AML-193 (cell line): ENCODE results near the gene CLEC1A.
A peak's percentile ranks its signal among the peaks of the same experiment; 100 is the strongest.

Experiments
- DNase-seq, 2 experiments: peaks; one replicate each; lab custom pipeline; 2025; lab: John Stamatoyannopoulos, UW

CLEC1A gene, protein sequence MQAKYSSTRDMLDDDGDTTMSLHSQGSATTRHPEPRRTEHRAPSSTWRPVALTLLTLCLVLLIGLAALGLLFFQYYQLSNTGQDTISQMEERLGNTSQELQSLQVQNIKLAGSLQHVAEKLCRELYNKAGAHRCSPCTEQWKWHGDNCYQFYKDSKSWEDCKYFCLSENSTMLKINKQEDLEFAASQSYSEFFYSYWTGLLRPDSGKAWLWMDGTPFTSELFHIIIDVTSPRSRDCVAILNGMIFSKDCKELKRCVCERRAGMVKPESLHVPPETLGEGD

DNA sequence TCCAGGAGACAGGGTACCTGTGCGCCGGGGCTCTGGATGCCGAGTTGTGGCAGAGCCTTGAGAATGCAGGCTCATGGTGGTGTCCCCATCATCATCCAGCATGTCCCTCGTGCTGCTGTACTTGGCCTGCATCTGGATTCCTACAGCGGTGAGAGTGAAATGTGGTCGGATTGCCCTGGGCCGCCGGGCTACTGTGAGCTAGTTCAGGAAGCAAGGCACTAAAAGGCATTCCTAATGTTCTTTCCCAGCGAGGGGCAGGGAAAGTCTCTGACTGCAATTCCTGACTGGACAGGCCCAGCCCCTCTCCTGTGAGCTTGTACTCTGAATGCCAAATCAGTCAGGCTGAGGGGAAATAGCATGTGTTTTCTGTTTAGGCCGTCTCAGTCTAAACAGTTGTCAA lies at the start of gene CLEC1A:
CLEC1A (minus strand) TSS at position 195 of the 400 bp plus-strand sequence; CDS start at position 132, 63 bp downstream.
- DNase-seq, result no peak

DNA sequence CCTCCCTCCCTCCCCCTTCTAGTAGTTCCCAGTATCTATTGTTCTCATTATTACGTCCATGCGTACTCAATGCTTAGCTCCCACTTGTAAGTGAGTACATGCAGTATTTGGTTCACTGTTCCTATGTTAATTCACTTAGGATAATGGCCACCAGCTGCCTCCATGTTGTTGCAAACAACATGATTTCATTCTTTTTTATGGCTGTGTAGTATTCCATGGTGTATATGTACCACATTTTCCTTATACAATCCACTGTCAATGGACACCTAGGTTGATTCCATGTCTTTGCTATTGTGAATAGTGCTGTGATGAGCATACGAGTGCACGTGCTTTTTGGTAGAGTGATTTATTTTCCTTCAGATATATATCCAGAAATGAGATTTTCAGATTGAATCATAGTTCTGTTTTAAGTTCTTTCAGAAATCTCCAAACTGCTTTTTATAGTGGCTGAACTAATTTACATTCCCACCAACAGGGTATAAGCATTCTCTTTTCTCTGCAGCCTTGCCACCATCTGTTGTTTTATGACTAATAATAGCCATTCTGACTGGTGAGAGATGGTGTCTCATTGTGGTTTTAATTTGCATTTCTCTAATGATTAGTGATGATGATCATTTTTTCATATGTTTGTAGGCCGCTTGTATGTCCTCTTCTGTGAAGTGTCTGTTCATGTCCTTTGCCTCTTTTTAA lies 49.1 kb upstream of the CLEC1A start:
- DNase-seq, result no peak

DNA sequence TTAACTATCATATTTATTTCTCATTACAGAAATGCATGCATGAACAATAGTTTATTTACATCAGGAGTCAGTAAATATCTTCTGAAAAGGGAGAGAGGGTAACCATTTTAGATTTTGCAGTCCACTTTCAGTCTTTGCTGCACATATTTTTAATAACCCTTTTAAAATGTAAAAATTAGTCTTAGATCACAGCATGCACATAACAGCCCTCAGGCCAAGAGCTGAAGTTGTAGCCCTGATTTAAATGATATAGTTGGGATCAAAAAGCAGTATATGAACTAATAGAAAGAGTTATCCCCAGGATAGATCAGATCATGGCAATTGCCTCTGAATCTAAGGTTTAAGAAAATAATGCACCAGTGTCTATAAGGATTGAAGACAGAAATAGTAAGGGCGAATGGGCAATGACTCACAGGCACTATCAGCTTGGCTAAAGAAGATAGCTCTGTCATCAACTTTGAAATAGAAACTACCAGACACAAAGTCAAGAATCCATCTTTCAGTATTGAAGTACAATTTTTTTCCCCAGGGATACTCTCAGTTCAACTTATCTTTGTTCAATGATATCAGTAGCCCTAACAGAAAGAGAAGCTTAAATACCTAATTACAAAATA lies 44.3 kb upstream of the CLEC1A start:
- no peak for DNase-seq

DNA sequence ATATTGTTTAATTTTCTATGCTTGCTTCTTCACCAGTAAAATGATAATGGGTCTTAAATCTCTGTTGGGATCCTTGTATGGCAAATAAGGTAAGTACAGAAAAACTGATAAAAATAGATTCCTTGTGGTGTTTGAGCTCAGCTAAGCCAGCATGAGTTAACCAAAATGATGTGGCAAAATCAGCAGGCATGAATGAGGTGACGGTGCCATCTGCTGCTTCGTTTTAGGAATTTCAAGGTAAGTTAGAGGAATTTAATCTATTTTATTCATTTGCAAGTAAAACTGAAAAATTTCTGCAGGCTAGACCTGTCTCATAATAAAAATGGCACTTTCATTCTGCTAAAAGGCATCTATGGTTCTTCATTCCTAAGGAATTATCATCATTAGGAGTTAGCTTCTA lies 41.2 kb upstream of the CLEC1A start:
- DNase-seq, result peak; percentile 79 to 84

DNA sequence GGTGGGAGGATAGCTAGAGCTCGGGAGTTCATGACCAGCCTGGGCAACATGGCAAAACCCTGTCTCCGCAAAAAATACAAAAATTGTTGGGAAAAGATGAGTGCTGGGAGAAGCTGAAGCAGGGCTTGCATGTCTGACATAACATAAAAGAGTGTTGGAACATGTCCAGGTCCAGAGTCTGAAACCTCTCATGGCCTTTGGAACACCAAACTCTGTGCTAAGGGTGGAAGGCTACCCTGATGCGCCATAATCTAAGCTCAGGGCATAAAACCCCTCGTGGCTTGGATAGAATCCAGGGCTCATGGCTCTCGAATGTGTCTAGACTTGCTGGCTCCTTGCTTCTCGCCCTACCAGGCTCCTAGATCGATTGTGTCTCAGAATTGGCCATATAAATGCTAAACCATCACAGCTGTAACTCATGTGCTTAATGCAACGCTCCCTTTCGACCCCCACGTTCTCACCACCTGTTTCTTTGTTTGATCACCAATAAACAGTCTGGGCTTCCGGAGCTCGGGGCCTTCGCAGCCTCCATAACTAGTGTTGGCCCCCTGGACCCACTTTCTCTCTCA lies 37.9 kb upstream of the CLEC1A start:
- DNase-seq, result no peak

DNA sequence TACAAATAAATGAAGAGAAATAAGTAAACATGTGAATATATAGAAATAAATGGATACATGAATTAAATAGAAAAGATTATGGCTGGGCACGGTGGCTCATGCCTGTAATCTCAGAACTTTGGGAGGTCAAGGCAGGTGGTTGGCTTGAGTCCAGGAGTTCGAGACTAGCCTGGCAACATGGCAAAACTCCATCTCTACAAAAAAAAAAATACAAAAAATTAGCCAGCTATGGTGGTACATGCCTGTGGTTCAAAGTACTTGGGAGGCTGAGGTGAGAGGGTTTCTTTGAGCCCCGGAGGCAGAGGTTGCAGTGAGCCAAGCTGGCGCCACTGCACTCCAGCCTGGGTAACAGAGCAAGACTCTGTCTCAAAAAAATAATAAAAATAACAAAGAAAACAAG lies 36.3 kb upstream of the CLEC1A start:
- no peak for DNase-seq

DNA sequence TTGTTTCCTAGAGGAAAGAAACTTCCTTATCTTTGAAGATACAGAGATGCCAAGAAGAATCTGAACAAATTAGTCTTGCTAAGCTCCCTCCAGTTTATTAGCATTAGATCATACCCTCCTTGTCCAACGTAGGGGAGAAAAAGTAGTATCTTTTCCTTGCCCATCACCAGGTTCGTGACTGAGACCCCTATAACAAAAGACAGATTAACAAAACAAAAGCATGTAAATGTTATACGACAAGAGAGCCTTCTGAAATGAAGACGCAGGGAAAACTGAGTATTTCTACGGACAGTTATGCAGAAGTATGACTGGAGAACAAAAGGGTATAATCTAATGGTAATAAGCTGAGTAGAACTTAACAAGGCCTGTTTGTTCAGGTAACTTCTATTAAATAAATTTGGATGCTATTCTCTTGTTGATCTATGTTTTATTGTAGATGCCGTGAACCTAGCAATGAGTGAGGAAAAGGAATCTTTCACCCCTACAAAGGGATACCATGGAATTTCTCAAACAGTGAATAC lies 34.1 kb upstream of the CLEC1A start:
- DNase-seq, result no peak

DNA sequence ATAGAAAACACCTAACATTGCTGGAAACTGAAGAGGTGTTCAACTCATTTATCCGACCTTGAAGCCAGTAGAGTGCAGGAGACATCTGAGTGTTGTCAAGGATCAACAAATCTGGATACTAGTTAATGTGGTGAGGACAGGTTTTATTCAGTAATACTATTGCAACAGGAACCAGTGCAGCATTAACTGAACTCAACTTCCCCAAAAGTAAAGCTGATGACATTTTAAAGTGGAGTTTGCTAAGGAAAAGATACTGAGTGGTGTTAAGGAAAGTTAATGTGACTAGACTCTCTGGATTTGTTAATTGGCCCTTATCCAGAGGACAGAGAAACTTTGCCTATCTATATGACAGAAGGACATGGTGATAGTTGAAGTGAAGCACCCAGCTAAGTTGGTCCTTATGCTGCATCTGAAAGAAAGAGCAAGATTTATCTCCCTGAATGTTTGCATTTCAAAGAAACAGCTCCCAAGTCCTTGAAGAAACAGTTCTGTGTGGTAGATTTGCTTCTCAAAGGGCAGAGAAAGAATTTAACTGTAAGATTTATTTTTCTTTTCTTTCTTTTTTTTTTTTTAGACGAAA lies 32.4 kb upstream of the CLEC1A start:
- DNase-seq, result peak; percentile 78 to 89

DNA sequence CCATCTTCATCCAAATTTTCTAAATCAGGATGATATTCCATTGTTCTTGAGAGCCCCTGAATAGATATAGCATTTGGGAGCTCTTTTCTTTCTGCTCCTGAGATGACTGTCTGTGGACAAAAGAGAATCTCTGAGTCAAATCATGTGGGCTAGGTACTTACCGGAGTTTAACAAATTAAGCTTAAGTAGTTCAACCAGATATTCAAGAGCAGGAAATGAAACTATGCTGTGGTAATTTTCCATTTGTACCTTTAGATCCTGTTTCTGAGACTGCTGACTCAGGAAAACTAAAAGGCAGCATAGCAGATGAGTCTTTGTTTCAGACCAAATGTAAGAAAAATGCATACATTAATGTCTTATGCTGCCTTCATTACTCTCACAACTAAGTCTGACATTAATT lies 31.3 kb upstream of the CLEC1A start, which contains the start of gene CLEC7A:
CLEC7A (minus strand) TSS at position 158 of the 400 bp plus-strand sequence; CDS start at position 41, 117 bp downstream.
- DNase-seq, result peak; percentile 5 to 14

DNA sequence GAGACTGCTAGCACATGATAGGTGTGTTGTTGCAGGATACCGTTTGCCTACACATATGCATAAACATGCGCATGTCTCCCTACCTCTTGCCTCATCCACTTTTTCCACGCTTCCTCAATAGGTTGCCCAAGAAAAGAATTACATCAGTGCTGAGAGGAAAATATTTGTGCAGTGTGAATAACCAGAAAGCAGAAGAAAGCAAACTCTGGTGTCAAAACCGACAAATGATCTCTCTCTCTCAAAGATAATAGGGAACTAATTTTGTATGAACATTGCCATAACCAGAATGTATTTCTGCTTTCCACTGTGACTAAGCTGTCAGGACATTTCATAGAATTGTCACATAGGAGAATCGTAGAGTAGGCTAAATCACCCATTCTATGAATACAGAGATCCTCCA lies 29.9 kb upstream of the CLEC1A start:
- peak; percentile 99 for DNase-seq

DNA sequence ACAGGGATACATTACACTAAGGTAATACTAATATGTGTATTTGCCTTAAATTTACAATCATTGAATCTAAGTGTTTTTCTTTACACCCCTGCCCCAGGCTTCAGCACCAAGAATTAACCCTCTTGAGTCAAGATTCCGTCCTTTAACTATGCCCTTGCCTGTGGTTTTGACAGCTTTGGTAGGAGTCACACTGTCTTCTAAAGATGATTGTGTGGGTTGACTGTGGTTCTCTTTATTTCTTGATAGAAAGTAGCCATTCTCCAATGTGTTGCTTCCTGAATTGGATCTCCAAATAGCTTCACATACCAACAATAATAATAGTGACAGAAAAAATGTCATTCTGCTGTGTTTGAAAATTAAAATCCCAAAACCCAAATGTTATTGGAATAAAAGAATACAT lies 27.6 kb upstream of the CLEC1A start:
- no peak for DNase-seq

DNA sequence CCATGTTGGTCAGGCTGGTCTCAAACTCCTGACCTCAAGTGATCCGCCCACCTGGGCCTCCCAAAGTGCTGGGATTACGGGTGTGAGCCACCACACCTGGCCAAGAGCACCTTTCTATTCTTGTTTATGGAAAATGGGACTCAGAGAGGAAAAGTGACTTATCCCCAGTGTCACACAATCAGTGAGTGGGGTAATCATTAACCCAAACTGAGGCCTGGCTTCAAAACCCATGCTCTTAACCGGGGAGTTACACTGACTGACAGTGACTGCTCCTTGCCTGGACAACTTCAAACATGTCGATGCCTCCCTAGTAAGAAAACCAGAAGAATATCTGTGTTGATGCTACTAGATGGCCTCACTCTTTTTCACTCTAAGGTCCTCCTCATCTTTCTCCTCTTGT lies 23.9 kb upstream of the CLEC1A start:
- no peak for DNase-seq

DNA sequence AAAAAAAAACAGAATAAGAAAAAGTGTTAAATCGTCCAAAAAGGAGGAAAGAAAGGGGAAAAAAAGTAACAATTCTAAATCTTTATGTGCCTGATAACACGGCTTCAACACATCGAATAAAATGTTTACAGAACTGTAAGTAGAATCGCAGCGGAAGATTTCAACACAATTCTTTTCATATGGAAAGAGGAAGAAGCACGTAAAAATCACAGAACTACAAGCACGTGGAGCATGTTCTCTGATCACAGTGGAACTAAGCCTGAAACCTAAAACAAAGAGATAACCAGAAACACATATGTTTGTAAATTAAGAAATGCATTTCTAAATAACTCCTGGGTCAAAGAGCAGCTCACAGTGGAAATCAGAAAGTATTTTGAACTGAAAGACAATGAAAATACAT lies 22.5 kb upstream of the CLEC1A start:
- peak; percentile 75 to 88 for DNase-seq

DNA sequence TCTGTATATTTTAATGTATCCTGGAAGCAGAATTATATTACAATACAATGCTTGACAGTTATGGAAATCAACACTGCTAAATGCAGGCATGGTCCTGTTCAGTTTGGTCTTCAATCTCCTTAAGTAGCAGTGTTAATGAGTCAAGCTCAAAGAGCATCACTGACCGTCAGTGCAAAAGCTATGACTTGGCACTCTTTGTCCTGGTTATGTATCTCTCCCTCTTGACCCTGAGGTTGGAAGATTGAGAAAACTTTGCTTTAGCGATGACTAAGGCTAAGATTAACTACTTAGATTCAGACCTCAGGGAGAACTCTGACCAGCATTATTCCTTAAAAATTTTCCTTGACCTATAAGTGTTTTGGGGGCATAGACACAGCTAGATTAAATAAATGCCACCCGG lies 20.3 kb upstream of the CLEC1A start:
- no peak for DNase-seq

DNA sequence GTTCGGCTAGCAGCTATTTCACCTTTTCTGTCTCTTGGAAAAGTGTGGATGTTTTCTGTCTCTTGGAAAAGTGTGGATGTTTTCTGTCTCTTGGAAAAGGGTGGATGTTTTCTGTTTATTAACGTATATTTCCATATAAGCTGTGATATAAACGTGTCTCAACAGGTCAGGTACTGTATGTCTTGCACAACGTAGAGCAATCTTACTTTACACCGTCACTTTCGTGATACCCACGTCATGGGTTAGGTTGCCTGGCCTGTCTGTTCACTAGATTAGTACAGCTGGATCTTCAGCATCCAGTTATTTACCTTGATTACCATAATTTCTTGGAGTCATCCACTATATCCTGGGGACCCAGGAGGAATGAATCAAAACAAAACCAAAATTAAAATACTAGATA lies 17.1 kb upstream of the CLEC1A start:
- no peak for DNase-seq

DNA sequence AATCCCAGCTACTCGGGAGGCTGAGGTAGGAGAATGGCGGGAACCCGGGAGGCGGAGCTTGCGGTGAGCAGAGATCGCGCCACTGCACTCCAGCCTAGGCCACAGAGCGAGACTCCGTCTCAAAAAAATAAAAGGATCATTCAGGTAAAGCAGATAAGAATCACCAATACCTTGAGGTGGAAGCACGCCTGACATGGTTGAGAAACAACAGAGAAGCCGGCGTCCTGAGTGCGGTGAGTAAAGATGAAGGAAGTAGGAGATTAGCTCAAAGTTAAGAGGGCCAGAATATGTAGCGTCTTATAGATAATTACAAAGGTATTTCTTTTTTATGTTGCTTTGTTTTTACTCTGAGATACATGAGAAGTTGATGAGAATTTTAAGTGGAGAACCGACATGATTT lies 16.5 kb upstream of the CLEC1A start:
- DNase-seq, result no peak

DNA sequence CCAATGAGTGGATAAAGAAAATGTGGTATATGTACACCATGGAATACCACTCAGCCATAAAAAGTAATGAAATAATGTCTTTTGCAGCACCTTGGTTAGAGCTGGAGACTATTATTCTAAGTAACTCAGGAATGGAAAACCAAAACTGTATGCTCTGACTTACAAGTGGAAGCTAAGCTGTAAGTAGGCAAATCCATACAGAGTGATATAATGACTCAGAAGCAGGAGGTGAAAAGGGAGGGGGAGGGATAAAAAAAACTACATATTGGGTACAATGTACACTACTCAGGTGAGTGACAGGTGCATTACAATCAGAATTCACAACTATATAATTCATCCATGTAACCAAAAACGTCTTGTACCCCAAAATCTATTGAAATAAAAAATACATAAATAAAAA lies 15.1 kb upstream of the CLEC1A start:
- DNase-seq, result no peak

DNA sequence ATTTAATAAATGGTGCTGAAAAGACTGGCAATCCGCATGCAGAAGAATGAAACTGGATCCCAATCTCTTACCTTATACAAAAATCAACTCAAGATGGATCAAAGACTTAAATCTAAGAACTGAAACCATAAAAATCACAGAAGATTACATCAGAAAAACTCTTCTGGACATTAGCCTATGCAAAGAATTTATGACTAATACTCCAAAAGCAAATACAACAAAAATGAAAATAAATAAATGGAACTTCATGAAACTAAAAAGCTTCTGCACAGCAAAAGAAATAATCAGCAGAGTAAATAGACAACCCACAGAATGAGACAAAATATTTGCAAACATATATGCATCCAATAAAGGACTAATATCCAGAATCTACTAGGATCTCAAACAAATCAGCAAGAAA lies 14.3 kb upstream of the CLEC1A start:
- DNase-seq, result no peak

DNA sequence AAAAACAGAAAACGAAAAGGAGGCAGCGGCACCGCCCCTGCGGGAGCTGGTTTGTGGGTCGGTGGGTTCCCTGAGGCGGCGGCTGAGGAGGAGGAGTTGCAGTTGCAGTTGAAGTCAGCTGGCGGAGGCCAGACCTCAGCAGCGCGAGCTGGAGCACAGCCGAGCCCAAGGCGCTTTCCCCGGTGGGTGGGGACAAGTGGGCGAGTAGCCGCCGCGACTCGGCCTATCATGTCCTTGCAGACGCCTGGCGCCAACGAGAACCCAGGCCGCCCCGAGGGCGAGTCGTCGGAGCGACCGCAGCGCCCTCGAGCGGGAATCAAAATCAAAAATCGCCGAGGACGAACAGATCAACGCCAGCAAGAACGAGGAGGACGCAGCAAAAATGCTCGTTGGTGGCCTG lies 12.7 kb upstream of the CLEC1A start:
- no peak for DNase-seq

DNA sequence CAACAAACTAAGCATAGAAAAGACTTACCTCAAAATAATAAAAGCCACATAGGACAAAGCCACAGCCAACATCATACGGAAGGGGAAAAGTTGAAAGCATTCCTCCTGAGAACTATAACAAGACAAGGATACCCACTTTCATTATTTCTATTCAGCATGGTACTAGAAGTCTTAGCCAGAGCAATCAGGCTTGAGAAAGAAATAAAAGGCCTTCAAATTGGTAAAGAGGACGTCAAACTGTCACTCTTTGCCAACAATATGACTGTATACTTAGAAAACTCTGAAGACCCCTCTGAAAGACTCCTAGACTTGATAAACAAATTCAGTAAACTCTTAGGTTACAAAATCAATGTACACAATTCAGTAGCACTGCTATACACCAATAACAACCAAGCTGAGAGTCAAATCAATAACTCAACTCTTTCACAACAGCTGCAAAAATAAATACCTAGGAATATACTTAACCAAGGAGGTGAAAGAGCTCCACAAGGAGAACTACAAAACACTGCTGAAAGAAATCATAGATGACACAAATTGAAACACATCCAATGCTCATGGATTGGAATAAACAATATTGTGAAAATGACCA lies 11.6 kb upstream of the CLEC1A start:
- no peak for DNase-seq

DNA sequence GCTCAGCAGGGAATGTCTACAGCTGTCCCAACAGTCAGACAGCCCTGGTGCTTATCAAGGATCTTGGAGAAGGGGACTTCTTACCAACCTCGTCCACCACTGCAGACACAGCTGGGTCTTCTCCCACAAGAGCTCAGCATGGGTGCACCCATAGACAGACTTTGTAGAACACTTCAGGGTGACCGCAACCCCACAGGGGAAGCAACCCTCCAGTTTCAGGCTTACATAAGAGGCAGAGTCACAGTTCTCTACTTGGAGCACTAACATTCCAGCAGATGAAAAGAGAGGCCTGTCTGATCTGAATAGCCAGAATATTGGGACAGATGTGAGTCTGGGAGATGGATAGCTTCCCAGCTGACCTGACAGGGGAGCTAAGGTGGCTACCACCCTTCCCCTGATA lies 3.5 kb upstream of the CLEC1A start:
- no peak for DNase-seq

DNA sequence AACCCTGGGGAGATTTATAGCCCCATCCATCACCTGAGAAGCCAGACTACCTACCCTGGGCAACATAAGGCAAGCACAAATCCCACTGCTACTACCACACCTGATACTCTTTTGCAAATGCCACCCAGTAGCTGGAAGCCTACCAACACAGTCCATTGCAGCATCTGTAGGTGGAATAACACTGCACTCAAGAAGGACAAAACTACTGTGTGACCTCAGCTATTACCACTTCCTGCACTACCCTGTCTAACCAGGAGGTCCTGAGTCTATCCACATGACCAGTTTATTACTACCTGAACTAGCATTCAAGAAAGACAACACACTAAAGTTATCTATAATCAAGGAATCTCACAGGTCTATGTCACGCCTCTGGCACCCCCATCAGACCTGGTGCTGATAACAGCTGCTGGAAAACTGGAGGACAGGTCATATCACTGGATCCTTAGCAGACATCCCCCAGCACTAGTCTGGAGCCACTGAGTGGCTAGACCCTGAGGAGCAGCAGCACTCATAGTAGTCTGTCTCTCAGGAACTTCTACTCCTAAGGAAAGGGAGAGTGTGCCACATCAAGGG lies 2.9 kb upstream of the CLEC1A start:
- no peak for DNase-seq
